Measurements from ENCODE around the gene ZEB1. TPM values are rescaled to one million over a fixed set of nuclear protein-coding genes. Genes with fewer than 3 reads are reported as not detected.

The ZEB1 gene
- total RNA-seq, 1 donor from 2014 or later, result 38.8 TPM

DNA sequence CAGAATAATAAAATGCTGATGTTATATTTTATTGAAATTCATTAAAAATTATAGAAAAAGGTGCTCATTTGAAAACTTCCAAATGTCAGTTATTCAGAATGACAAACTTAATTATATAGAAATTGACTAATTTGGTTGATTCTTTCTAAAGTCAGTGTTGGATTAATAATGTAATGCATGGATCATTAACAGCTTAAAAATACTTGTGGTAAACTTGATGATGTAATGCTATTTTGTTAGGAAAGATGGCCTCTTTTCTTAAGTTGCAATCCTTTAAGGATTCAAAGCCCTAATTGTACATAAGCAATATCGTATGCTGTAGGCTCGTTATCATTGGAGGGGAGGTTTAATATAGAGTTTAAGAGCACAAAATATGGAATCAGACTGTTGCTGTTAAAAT, 141.2 kb downstream of the ZEB1 start:
- no peak overlapping the region for H3K27ac ChIP-seq
- H2AFZ ChIP-seq (replicated peaks), result no peak overlapping the region
- no peak overlapping the region for H3K9ac ChIP-seq
- H3K79me2 ChIP-seq (ENCODE audit: low read depth), result no peaks in the 10 kb centered on the region
- H3F3A ChIP-seq (ENCODE audit: low read depth), result no peaks in the 10 kb centered on the region
- no peak overlapping the region for H3K4me3 ChIP-seq
- peaks cover 4% of the 10 kb centered on the region for H3K36me3 ChIP-seq
- no peak overlapping the region for H3K27ac Mint-ChIP-seq
- H3K4me2 ChIP-seq, result no peak overlapping the region
- peaks cover 3% of the 10 kb centered on the region for H3K9me3 ChIP-seq (ENCODE audit: low read depth)
- TF ChIP-seq, protein P1, sequence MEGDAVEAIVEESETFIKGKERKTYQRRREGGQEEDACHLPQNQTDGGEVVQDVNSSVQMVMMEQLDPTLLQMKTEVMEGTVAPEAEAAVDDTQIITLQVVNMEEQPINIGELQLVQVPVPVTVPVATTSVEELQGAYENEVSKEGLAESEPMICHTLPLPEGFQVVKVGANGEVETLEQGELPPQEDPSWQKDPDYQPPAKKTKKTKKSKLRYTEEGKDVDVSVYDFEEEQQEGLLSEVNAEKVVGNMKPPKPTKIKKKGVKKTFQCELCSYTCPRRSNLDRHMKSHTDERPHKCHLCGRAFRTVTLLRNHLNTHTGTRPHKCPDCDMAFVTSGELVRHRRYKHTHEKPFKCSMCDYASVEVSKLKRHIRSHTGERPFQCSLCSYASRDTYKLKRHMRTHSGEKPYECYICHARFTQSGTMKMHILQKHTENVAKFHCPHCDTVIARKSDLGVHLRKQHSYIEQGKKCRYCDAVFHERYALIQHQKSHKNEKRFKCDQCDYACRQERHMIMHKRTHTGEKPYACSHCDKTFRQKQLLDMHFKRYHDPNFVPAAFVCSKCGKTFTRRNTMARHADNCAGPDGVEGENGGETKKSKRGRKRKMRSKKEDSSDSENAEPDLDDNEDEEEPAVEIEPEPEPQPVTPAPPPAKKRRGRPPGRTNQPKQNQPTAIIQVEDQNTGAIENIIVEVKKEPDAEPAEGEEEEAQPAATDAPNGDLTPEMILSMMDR (IDR thresholded peaks at IDR 0.05), result no peak
- TF ChIP-seq EZH2phosphoT487 (IDR thresholded peaks at IDR 0.05) (no peak), EZH2 (IDR thresholded peaks at IDR 0.05) (no peak)
- H4K20me1 ChIP-seq (ENCODE audit: low read depth), result no peaks in the 10 kb centered on the region
- no peaks in the 10 kb centered on the region for H3K27me3 ChIP-seq
- peaks cover 33% of the 10 kb centered on the region for H3K36me3 Mint-ChIP-seq
- peaks cover 18% of the 10 kb centered on the region for H3K9me3 Mint-ChIP-seq
- no peaks in the 10 kb centered on the region for H3K27me3 Mint-ChIP-seq (ENCODE audit: insufficient read depth, low read depth)
- H3K4me1 Mint-ChIP-seq, result no peaks in the 10 kb centered on the region
- DNase-seq (ENCODE audit: low spot score), result no peak
- no peak overlapping the region for H3K4me3 Mint-ChIP-seq
- H3K4me1 ChIP-seq, result no peaks in the 10 kb centered on the region

DNA sequence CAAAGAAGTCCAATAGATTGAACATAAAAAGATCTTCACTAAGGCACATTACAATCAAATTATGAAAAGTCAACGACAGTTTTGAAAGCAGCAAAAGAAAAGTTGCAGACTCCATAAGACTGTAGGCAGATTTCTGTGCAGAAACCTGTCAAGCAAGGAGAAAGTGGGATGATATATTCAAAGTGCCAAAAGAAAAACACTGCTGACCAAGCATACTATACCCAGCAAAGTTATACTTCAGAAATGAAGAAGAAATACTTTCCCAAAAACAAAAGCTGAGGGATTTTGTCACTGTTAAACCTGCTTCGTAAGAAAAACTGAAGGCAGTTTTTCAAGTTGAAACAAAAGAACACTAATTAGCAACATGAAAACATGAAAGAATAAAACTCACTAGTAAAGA, 145.5 kb downstream of the ZEB1 start:
- Histone ChIP-seq H2AFZ (replicated peaks) (no peak overlapping the region), H3F3A (ENCODE audit: low read depth) (no peaks in the 10 kb centered on the region), H3K27ac (no peak overlapping the region), H4K20me1 (ENCODE audit: low read depth) (no peaks in the 10 kb centered on the region), H3K4me1 (no peaks in the 10 kb centered on the region), H3K4me3 (no peak overlapping the region), H3K27me3 (no peaks in the 10 kb centered on the region), H3K4me2 (no peak overlapping the region), H3K9me3 (ENCODE audit: low read depth) (peaks cover 3% of the 10 kb centered on the region), H3K9ac (no peak overlapping the region), H3K79me2 (ENCODE audit: low read depth) (no peaks in the 10 kb centered on the region), H3K36me3 (peaks cover 4% of the 10 kb centered on the region)
- Mint-ChIP-seq H3K4me3 (no peak overlapping the region), H3K9me3 (peaks cover 43% of the 10 kb centered on the region), H3K27me3 (ENCODE audit: insufficient read depth, low read depth) (no peaks in the 10 kb centered on the region), H3K27ac (no peak overlapping the region), H3K36me3 (peaks cover 68% of the 10 kb centered on the region), H3K4me1 (no peaks in the 10 kb centered on the region)
- no peak for TF ChIP-seq EZH2phosphoT487 (IDR thresholded peaks at IDR 0.05)
- DNase-seq (ENCODE audit: low spot score), result no peak

DNA sequence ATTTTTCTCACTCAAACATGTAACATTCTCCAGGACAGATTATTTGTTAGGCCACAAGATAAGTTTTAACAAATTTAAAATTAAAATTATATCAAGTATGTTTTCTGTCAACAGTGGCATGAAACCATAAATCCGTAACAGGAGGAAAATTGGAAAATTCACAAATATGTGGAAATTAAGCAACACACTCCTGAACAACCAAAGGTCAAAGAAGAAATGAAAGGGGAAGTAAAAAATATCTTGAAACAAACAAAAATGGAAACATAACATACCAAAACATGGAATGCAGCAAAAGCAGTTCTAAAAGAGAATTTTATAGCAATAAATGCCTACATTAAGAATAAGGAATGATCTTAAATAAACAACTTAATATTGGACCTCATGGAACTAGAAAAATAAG, 147.3 kb downstream of the ZEB1 start:
- no peak overlapping the region for H3K4me2 ChIP-seq
- H3K27ac Mint-ChIP-seq, result no peak overlapping the region
- H3K27me3 ChIP-seq, result no peaks in the 10 kb centered on the region
- no peak overlapping the region for H2AFZ ChIP-seq (replicated peaks)
- H3K9ac ChIP-seq, result no peak overlapping the region
- H3K4me1 ChIP-seq, result no peaks in the 10 kb centered on the region
- peaks cover 43% of the 10 kb centered on the region for H3K9me3 Mint-ChIP-seq
- no peak overlapping the region for H3K4me3 ChIP-seq
- peaks cover 4% of the 10 kb centered on the region for H3K36me3 ChIP-seq
- no peak overlapping the region for H3K4me3 Mint-ChIP-seq
- no peaks in the 10 kb centered on the region for H4K20me1 ChIP-seq (ENCODE audit: low read depth)
- H3K27ac ChIP-seq, result no peak overlapping the region
- H3K4me1 Mint-ChIP-seq, result no peaks in the 10 kb centered on the region
- no peaks in the 10 kb centered on the region for H3K27me3 Mint-ChIP-seq (ENCODE audit: insufficient read depth, low read depth)
- DNase-seq (ENCODE audit: low spot score), result no peak
- TF ChIP-seq EZH2phosphoT487 (IDR thresholded peaks at IDR 0.05) (no peak), EZH2 (IDR thresholded peaks at IDR 0.05) (no peak)
- TF ChIP-seq, protein P1 (IDR thresholded peaks at IDR 0.05), result no peak
- H3K36me3 Mint-ChIP-seq, result peaks cover 66% of the 10 kb centered on the region
- H3K79me2 ChIP-seq (ENCODE audit: low read depth), result no peaks in the 10 kb centered on the region
- peaks cover 3% of the 10 kb centered on the region for H3K9me3 ChIP-seq (ENCODE audit: low read depth)
- no peaks in the 10 kb centered on the region for H3F3A ChIP-seq (ENCODE audit: low read depth)

DNA sequence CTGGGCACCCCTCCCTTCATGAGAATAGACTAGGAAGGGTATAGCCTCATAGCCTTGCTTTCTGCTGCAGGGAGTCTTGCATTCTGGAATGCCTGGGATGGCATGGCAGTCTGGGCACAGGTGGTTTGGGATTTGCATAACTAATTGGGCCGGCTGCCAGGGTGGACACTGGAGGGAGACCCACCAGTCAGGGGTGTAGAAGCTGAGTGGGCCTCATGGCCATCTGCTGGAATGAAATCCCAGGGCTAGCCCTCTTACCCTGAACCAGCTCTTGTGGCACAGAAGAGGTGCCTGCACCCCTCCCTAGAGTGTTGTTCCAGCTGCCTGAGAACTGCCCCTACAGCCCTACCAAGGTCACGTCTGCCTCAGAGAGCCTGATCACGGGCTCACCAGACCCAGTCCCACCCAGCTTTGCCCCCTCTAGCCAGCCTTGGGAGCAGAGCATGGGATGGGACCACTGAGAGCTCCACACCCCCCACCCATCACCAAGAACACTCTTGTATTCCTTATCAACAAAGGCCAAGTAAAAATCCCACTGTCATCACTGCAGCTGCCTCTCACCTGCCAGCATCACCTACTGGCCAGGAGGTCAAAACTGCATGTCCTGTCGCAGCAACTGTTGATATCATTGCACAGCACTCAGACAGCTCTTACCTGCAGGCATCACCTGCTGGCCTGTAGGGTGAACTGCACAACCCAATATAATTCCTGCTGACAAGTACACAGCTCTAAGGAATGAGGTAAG, 148.9 kb downstream of the ZEB1 start:
- no peak overlapping the region for H3K27ac Mint-ChIP-seq
- Histone ChIP-seq H3F3A (ENCODE audit: low read depth) (no peaks in the 10 kb centered on the region), H3K4me1 (no peaks in the 10 kb centered on the region), H3K36me3 (peaks cover 4% of the 10 kb centered on the region), H4K20me1 (ENCODE audit: low read depth) (no peaks in the 10 kb centered on the region), H3K27me3 (no peaks in the 10 kb centered on the region), H3K9me3 (ENCODE audit: low read depth) (peaks cover 3% of the 10 kb centered on the region), H3K4me2 (no peak overlapping the region), H3K27ac (no peak overlapping the region), H3K9ac (no peak overlapping the region), H3K4me3 (no peak overlapping the region), H2AFZ (replicated peaks) (no peak overlapping the region), H3K79me2 (ENCODE audit: low read depth) (no peaks in the 10 kb centered on the region)
- no peaks in the 10 kb centered on the region for H3K4me1 Mint-ChIP-seq
- H3K36me3 Mint-ChIP-seq, result peaks cover 53% of the 10 kb centered on the region
- peaks cover 40% of the 10 kb centered on the region for H3K9me3 Mint-ChIP-seq
- peak; percentile 4 for DNase-seq (ENCODE audit: low spot score)
- TF ChIP-seq EZH2 (IDR thresholded peaks at IDR 0.05), result no peak
- TF ChIP-seq, protein P1 (IDR thresholded peaks at IDR 0.05), result peak; percentile 44
- no peaks in the 10 kb centered on the region for H3K27me3 Mint-ChIP-seq (ENCODE audit: insufficient read depth, low read depth)
- H3K4me3 Mint-ChIP-seq, result no peak overlapping the region

Data from neural progenitor cell (in vitro differentiated cells).